ENCODE measurements around the gene USP20. TPM values are rescaled to one million over a fixed set of nuclear protein-coding genes. Genes with fewer than 3 reads are reported as not detected.

The USP20 gene
- total RNA-seq, 1 experiment from 2014 or later: 14.4 TPM

- no peaks in the 10 kb centered on the region for H3K4me1 ChIP-seq (ENCODE audit: control insufficient read depth, insufficient read depth, low read length)
- in situ Hi-C loops (cut with HindIII; ENCODE audit: low pct_unique_long_range_greater_than_20kb, low sequenced_read_pairs): no loop called here
- ChIA-PET POLR2A (no interaction called here), CTCF (no interaction called here)
- ATAC-seq (no peak), DNase-seq (ENCODE audit: low read depth, low spot score) (no peak)
- H3K27me3 ChIP-seq (ENCODE audit: control insufficient read depth, insufficient read depth, low read length): no peaks in the 10 kb centered on the region
- BruUV-seq (replicated peaks): no TSS peak
- H3K4me3 ChIP-seq (ENCODE audit: low read depth in 2 of 2, low read length in 2 of 2): no peak overlapping the region
- no peak overlapping the region for H3K27ac ChIP-seq (ENCODE audit: low read length)
- TF ChIP-seq POLR2AphosphoS5 (IDR thresholded peaks at IDR 0.05; ENCODE audit: low read depth, low read length): no peak
- no peak for TF ChIP-seq TCF7L2 (IDR thresholded peaks at IDR 0.05; ENCODE audit: low read depth, low read length)
- no peak for TF ChIP-seq SIN3A (IDR thresholded peaks at IDR 0.05; ENCODE audit: borderline replicate concordance, insufficient read depth, low read depth, low read length)
- no peak for TF ChIP-seq CTCF (IDR thresholded peaks at IDR 0.05)
- TF ChIP-seq REST (IDR thresholded peaks at IDR 0.05; ENCODE audit: insufficient read depth in 1 of 2, low read depth in 2 of 2, low read length in 1 of 2): no peak
- no peaks in the 10 kb centered on the region for H3K9me3 ChIP-seq (ENCODE audit: control insufficient read depth, insufficient read depth, low read depth, low read length)
- intact Hi-C loops (cut with micrococcal nuclease; ENCODE audit: unreplicated experiment): no loop called here
- no peaks in the 10 kb centered on the region for H3K36me3 ChIP-seq (ENCODE audit: control insufficient read depth, insufficient read depth, low read length)
These were observed 65.2 kb downstream of the USP20 start for GRCh38 chr9:129900263-129901027.

DNA sequence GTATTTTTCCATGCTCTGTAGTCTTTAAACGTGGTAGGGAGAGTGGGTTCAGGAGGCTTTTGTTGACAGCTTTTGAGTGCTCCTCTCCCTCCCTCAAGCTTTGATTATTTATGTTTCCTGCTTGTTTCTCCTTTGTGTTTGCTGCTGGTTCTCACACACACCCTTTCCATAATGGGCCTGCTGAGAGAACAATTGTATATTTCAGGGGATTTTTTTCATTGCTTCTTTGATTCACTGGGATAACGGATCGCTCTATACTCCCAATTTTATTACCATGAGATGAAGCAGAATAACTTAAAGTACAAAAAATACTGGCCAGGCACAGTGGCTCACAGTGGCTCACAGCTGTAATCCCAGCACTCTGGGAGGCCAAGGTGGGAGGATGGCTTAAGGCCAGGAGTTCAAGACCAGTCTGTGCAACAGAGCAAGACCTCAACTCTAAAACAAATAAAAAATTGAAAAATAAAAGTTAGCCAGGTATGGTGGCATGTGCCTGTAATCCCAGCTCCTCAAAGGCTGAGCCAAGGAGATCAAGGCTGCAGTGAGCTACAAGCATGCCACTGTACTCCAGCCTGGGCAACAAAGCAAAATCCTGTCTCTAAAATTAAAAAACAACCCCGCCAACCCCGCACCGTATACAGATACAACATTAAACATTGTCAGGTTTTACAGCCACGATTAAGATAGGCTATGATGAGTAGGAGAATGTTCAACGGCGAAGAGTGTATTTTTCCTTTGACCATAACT, 66.9 kb downstream of the USP20 start:
- in situ Hi-C loops (cut with HindIII; ENCODE audit: low pct_unique_long_range_greater_than_20kb, low sequenced_read_pairs) (no loop called here), intact Hi-C loops (cut with micrococcal nuclease; ENCODE audit: unreplicated experiment) (no loop called here)
- CTCF ChIA-PET: no interaction called here
- TF ChIP-seq SIN3A (IDR thresholded peaks at IDR 0.05; ENCODE audit: borderline replicate concordance, insufficient read depth, low read depth, low read length) (no peak), REST (IDR thresholded peaks at IDR 0.05; ENCODE audit: insufficient read depth in 1 of 2, low read depth in 2 of 2, low read length in 1 of 2) (no peak), CTCF (IDR thresholded peaks at IDR 0.05) (no peak), POLR2AphosphoS5 (IDR thresholded peaks at IDR 0.05; ENCODE audit: low read depth, low read length) (no peak), TCF7L2 (IDR thresholded peaks at IDR 0.05; ENCODE audit: low read depth, low read length) (no peak)
- H3K4me1 ChIP-seq (ENCODE audit: control insufficient read depth, insufficient read depth, low read length): no peaks in the 10 kb centered on the region
- H3K36me3 ChIP-seq (ENCODE audit: control insufficient read depth, insufficient read depth, low read length): no peaks in the 10 kb centered on the region
- POLR2A ChIA-PET: no interaction called here
- no peak overlapping the region for H3K27ac ChIP-seq (ENCODE audit: low read length)
- ATAC-seq: no peak
- no peaks in the 10 kb centered on the region for H3K9me3 ChIP-seq (ENCODE audit: control insufficient read depth, insufficient read depth, low read depth, low read length)
- H3K4me3 ChIP-seq (ENCODE audit: low read depth in 2 of 2, low read length in 2 of 2): no peak overlapping the region
- no peak for DNase-seq (ENCODE audit: low read depth, low spot score)
- H3K27me3 ChIP-seq (ENCODE audit: control insufficient read depth, insufficient read depth, low read length): no peaks in the 10 kb centered on the region
- no TSS peak for BruUV-seq (replicated peaks)
